ENCODE measurements around the gene PNMA8B. TPM values are rescaled to one million over a fixed set of nuclear protein-coding genes. Genes with fewer than 3 reads are reported as not detected.

PNMA8B gene
- total RNA-seq, 1 experiment from 2014 or later: 1.5 TPM

DNA sequence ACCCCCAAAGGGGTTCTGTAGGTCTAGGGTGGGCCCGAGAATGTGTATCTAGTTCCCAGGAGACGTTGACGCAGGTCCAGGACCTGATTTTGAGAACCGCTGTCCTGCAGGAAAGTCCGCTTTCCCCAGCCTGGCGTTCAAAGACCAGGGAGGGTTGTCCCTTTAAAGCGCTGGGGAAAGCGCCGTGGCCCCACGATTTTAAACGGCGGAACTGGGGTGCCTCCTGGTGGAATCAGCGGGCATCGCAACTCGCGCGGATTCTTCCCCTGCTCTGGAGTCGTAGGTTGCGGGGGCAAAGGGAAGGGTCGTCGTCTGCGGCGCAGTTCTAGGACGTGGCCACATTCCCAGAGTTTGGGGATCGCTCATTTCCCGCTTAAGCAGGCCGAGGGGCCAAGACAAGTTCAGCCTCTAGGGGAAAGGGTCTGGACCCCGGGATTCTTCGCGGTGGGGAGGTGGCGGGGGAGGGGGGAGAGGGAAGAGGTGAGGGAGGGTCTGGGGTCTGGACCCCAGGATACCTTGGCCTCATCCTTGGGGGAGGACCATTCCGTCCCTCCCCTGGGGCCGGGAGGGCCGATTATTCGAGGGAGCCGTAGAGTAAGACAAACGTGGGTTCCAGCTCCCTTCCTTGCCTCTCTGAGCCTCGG is 7.7 kb downstream of the PNMA8B start:
- H3K4ac ChIP-seq (ENCODE audit: low read depth, low read length): no peak overlapping the region
- H3K27me3 Mint-ChIP-seq (ENCODE audit: low read depth): peaks cover 64% of the 10 kb centered on the region
- no peak overlapping the region for H4K8ac ChIP-seq (replicated peaks; ENCODE audit: insufficient read length, low read depth, low read length)
- H4K91ac ChIP-seq (ENCODE audit: insufficient read length, low read depth, low read length): no peak overlapping the region
- H3K23ac ChIP-seq (ENCODE audit: insufficient read length, low read depth, low read length): no peak overlapping the region
- H3K4me1 ChIP-seq (ENCODE audit: insufficient read depth, low read length): no peaks in the 10 kb centered on the region
- no peaks in the 10 kb centered on the region for H3K79me1 ChIP-seq (ENCODE audit: insufficient read depth, low read depth, low read length, poor library complexity, severe bottlenecking)
- peak; percentile 95 for TF ChIP-seq CTCF (conservative IDR thresholded peaks at IDR 0.05)
- H3K4me1 Mint-ChIP-seq: peaks cover 18 to 38% of the 10 kb centered on the region in 2 experiments
- no peaks in the 10 kb centered on the region for H3K79me2 ChIP-seq (ENCODE audit: insufficient read depth, low read length)
- no peak overlapping the region for H3K56ac ChIP-seq (ENCODE audit: insufficient read length, low read depth, low read length)
- DNase-seq: peak; percentile 84
- no peak overlapping the region for H3K18ac ChIP-seq (ENCODE audit: insufficient read length, low read depth, low read length)
- peak overlapping the region; percentile 50 to 71 for H3K4me3 Mint-ChIP-seq
- peaks cover 7% of the 10 kb centered on the region for H3K23me2 ChIP-seq (ENCODE audit: insufficient read length, low read depth, low read length, poor library complexity, severe bottlenecking)
- H2BK120ac ChIP-seq (ENCODE audit: low read depth, low read length, poor library complexity, severe bottlenecking): no peak overlapping the region
- no peak overlapping the region for H2AFZ ChIP-seq (ENCODE audit: low read length)
- no peak overlapping the region for H2AK5ac ChIP-seq (ENCODE audit: insufficient read length, low read length)
- no peak overlapping the region for H3K27ac Mint-ChIP-seq
- H3T11ph ChIP-seq (ENCODE audit: low read length): no peak overlapping the region
- no peak overlapping the region for H3K9ac ChIP-seq (ENCODE audit: extremely low read depth, insufficient read length, low read length)
- H4K20me1 ChIP-seq (ENCODE audit: control insufficient read depth, insufficient read depth, insufficient read length): no peaks in the 10 kb centered on the region
- H2BK5ac ChIP-seq (ENCODE audit: insufficient read length, low read length): no peak overlapping the region
- H3K27me3 ChIP-seq (ENCODE audit: insufficient read depth, low read length): peaks cover 3% of the 10 kb centered on the region; the same call in 1 of the 2 replicates
- no peak overlapping the region for H3K27ac ChIP-seq (ENCODE audit: insufficient read length, low read depth, low read length)
- no peaks in the 10 kb centered on the region; a peak in 1 of 7 replicates for H3K36me3 Mint-ChIP-seq (ENCODE audit: insufficient read depth in 1 of 3, low read depth in 3 of 3)
- peak overlapping the region; percentile 39 for H3K4me2 ChIP-seq (ENCODE audit: insufficient read depth, insufficient read length, low read length)
- no peak overlapping the region for H2BK12ac ChIP-seq (ENCODE audit: insufficient read length, low read depth, low read length)
- H2BK20ac ChIP-seq (ENCODE audit: low read depth, low read length, poor library complexity, severe bottlenecking): no peak overlapping the region
- H3K14ac ChIP-seq (ENCODE audit: insufficient read depth, low read length): no peak overlapping the region
- WGBS (ENCODE audit: extremely low coverage, insufficient read length, low lambda C conversion rate): no CpG with 5 or more reads among the region's 38 CpGs
- no peak overlapping the region for H4K5ac ChIP-seq (ENCODE audit: insufficient read length, low read depth, low read length)
- peaks cover 0 to 2% of the 10 kb centered on the region in 2 experiments; a peak in 2 of 5 replicates for H3K9me3 Mint-ChIP-seq
- no peak overlapping the region for H2BK15ac ChIP-seq (ENCODE audit: low read depth, low read length)
- H3K9me3 ChIP-seq (ENCODE audit: control insufficient read depth, low read depth, low read length): no peaks in the 10 kb centered on the region
